GM20000 (cell line): ENCODE measurements around the gene OAS3.

ENCODE experiments used
- DNase-seq: peaks from one replicate; pipeline ENCODE4 v3.0.0; 2012; ENCODE audit warnings: low spot score
- CTCF ChIP-seq: IDR thresholded peaks from 2 replicates; pipeline ENCODE4 v1.5.1; 2012; ENCODE audit warnings: mild to moderate bottlenecking, control low read depth; ENCODE audit errors: extremely low read depth, missing control alignments

The OAS3 gene

GRCh38 chr12:112937741-112938719 lies at the start of gene OAS3:
Gene OAS3, plus strand, starts transcription at chr12:112938474. Its CDS starts 57 bp downstream, at chr12:112938531.
- DNase-seq: peak; percentile 71
- TF ChIP-seq CTCF: no peak

- no peak for TF ChIP-seq CTCF
- no peak for DNase-seq
These were observed 46.9 kb upstream of the OAS3 start for GRCh38 chr12:112891093-112892024.

GRCh38 chr12:112892856-112893255 lies 45.4 kb upstream of the OAS3 start:
- no peak for DNase-seq
- TF ChIP-seq CTCF: no peak

- no peak for DNase-seq
- no peak for TF ChIP-seq CTCF
These were observed 44.1 kb upstream of the OAS3 start for GRCh38 chr12:112894128-112894527.

- TF ChIP-seq CTCF: no peak
- DNase-seq: no peak
These were observed 39.9 kb upstream of the OAS3 start for GRCh38 chr12:112898380-112898779.

GRCh38 chr12:112900298-112901145 lies 37.8 kb upstream of the OAS3 start:
- TF ChIP-seq CTCF: peak; percentile 57
- DNase-seq: peak; percentile 58
